Chondrocyte (in vitro differentiated cells): ENCODE measurements around the gene PCNX2. TPM values are rescaled to one million over a fixed set of nuclear protein-coding genes. Genes with fewer than 3 reads are reported as not detected.

Experiments used
- DNase-seq: peaks from one replicate; pipeline ENCODE4 v3.0.0; 2021; ENCODE audit warnings: mixed read lengths, low spot score
- H3K27ac Mint-ChIP-seq: one replicate; pipeline ENCODE4 v1.8.0; 2021; ENCODE audit warnings: mild to moderate bottlenecking, moderate library complexity, mixed read lengths; ENCODE audit not compliant: unreplicated experiment
- H3K27me3 Mint-ChIP-seq: 2 replicates; pipeline ENCODE4 v1.8.0; 2021; ENCODE audit warnings: low read depth, mixed read lengths
- H3K36me3 Mint-ChIP-seq: 2 replicates; pipeline ENCODE4 v1.8.0; 2021; ENCODE audit warnings: low read depth, mixed read lengths
- H3K4me1 Mint-ChIP-seq: 2 replicates; pipeline ENCODE4 v1.8.0; 2021; ENCODE audit warnings: low read depth, mild to moderate bottlenecking, mixed read lengths
- H3K4me3 Mint-ChIP-seq: one replicate; pipeline ENCODE4 v1.8.0; 2021; ENCODE audit warnings: mild to moderate bottlenecking, moderate library complexity, mixed read lengths; ENCODE audit not compliant: unreplicated experiment
- H3K9me3 Mint-ChIP-seq: 2 replicates; pipeline ENCODE4 v1.8.0; 2021; ENCODE audit warnings: low read depth, mixed read lengths
- total RNA-seq: library from RNA; stranded (reverse); gene quantifications from 3 replicates; pipeline ENCODE4 v1.2.1, GENCODE V29; 2021
- TF ChIP-seq, protein P1 (sequence below): fragments of 200-600 bp; sonication (generic); IDR thresholded peaks from 2 replicates; pipeline ENCODE4 v1.5.0; 2021; ENCODE audit warnings: antibody characterized with exemption, mild to moderate bottlenecking, moderate library complexity

Gene PCNX2
- total RNA-seq, 1 donor from 2014 or later = 9.5 TPM

DNA sequence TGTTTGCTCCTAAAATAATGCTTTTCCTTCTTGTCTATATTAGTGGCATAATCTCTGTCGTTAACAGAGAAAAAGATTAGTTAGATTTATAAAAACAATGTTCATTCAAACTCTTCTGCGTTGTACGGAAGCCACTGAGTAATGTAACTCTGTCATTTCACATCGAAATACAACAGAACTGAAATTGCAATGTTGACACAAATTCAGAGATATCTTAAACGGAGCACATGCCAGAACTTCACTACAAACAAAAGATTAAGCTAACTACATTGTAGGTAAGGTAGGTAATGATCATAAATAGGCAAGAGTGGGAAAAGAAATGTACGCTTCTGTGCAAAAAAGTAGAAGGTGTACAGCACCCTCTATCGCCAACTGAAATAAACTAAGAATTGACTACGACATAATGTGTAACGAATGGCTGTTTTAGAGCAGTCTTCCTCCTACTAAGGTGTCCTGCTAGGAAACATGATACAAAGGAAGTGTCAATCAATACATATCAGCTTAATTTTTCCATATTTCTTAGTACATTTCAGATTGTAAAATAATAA, 56.6 kb downstream of the PCNX2 start:
- TF ChIP-seq, protein P1, sequence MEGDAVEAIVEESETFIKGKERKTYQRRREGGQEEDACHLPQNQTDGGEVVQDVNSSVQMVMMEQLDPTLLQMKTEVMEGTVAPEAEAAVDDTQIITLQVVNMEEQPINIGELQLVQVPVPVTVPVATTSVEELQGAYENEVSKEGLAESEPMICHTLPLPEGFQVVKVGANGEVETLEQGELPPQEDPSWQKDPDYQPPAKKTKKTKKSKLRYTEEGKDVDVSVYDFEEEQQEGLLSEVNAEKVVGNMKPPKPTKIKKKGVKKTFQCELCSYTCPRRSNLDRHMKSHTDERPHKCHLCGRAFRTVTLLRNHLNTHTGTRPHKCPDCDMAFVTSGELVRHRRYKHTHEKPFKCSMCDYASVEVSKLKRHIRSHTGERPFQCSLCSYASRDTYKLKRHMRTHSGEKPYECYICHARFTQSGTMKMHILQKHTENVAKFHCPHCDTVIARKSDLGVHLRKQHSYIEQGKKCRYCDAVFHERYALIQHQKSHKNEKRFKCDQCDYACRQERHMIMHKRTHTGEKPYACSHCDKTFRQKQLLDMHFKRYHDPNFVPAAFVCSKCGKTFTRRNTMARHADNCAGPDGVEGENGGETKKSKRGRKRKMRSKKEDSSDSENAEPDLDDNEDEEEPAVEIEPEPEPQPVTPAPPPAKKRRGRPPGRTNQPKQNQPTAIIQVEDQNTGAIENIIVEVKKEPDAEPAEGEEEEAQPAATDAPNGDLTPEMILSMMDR = peak; percentile 65
- Mint-ChIP-seq H3K4me1 (peaks cover 10% of the 10 kb centered on the region), H3K36me3 (peaks cover 3% of the 10 kb centered on the region), H3K27me3 (no peaks in the 10 kb centered on the region), H3K4me3 (no peak overlapping the region), H3K27ac (no peak overlapping the region), H3K9me3 (no peaks in the 10 kb centered on the region)
- no peak for DNase-seq

DNA sequence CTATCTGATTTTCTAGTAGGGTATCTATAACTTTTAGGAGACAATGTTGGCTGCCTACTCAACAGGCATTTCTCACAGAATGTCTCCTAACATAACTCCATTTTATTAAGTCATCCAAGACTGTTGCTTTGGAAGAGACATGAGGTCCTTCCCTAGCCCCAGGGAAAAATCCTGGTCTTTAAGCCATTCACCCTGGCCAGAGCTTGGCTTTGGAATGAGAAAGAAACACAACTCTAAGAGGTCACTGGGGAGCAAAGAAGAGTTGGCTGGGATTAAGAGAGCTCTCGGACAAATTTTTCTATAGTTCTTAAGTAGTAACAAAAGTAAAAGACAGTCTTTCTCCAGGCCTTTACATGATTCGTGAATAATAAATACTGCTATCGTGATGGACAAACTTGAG, 57.9 kb downstream of the PCNX2 start:
- Mint-ChIP-seq H3K36me3 (peaks cover 3% of the 10 kb centered on the region), H3K27ac (no peak overlapping the region), H3K27me3 (no peaks in the 10 kb centered on the region), H3K4me3 (no peak overlapping the region), H3K9me3 (no peaks in the 10 kb centered on the region), H3K4me1 (peaks cover 10% of the 10 kb centered on the region)
- TF ChIP-seq, protein P1 = no peak
- no peak for DNase-seq

DNA sequence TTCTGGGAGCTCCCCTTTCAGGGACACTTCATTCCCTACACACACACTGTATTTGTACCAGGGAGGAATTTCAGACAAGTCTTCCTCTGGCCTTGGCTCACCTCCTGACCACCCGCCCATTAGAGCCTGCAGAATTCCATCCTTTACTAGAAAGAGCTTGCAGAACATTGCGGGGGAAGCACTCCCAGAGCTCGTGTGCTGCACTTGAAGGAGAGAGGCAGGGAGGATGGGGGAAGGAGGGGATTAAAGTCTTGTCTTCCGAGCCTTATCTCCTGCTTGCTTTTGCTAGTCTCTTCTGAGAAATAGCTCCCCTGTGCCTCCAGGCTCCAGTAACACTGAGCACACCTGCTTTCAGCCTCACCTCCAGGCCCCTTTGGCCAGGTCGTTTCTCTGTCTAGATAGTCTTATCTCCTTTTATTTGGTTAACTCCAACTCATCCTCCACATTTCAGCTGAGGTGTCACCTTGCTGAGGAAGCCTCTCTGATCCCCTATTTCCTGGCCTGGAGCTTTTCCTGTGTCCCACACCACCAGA, 62.0 kb downstream of the PCNX2 start:
- TF ChIP-seq, protein P1 = no peak
- Mint-ChIP-seq H3K4me1 (peaks cover 6% of the 10 kb centered on the region), H3K4me3 (no peak overlapping the region), H3K36me3 (peaks cover 5% of the 10 kb centered on the region), H3K27ac (no peak overlapping the region), H3K27me3 (no peaks in the 10 kb centered on the region), H3K9me3 (no peaks in the 10 kb centered on the region)
- DNase-seq = no peak

DNA sequence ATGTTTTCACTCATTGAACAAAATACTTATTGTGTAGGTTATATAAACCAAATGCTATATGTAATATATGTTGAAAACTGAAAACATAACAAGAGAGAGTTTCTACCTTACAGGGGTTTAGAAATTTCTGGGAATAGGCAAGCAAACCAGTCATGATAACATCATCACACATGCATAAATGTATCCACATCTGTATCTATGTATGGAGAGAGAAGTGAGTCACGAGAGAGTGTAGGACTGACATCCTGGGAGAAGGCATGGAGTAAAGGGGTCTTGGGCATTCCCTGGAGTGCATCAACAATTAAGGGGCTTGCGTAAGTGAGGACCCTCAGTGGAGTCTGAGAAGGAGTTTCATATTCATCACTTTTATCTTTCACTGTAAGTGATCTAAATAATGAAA, 65.5 kb downstream of the PCNX2 start:
- Mint-ChIP-seq H3K27me3 (no peaks in the 10 kb centered on the region), H3K36me3 (peaks cover 5% of the 10 kb centered on the region), H3K27ac (no peak overlapping the region), H3K4me3 (no peak overlapping the region), H3K4me1 (no peaks in the 10 kb centered on the region), H3K9me3 (no peaks in the 10 kb centered on the region)
- no peak for DNase-seq
- TF ChIP-seq, protein P1 = no peak

DNA sequence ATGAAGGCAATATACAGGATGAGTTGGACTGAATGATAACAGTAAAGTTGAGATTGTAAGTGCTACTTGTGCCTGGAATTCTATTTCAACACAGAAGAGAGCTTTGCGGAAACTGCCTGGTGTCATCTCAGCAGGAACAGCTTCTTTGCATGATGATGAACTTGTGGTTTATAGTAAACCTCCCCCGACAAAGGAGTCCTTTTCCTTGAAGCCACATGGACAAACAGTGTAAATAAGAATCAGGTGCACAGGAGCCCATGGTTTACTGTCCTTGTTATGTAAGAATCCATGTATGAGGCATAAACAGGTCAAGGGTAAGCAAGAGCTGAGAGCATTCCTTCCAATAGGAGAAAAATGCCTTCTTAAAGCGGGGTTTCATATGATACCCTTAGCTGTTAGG, 66.2 kb downstream of the PCNX2 start:
- Mint-ChIP-seq H3K36me3 (peaks cover 5% of the 10 kb centered on the region), H3K9me3 (no peaks in the 10 kb centered on the region), H3K27me3 (no peaks in the 10 kb centered on the region), H3K27ac (no peak overlapping the region), H3K4me3 (no peak overlapping the region), H3K4me1 (no peaks in the 10 kb centered on the region)
- TF ChIP-seq, protein P1 = no peak
- no peak for DNase-seq
